GM19372 (cell line): ENCODE measurements around the gene AIF1L.
"Not testable (repeated sequence)": the region's sequence is repeated elsewhere in the genome, so short reads cannot be mapped to it uniquely, and the experiment has no call there.

Experiments
- ATAC-seq: cut with Tn5 transposase; IDR thresholded peaks from one replicate; pipeline ENCODE4 v1.9.1; 2021; ENCODE audit warnings: mild to moderate bottlenecking, low read depth, moderate library complexity; ENCODE audit not compliant: unreplicated experiment

Gene AIF1L

GRCh38 chr9:131117121-131117761 lies 20.9 kb downstream of the AIF1L start:
- ATAC-seq = no peak

- ATAC-seq = no peak
Measured at GRCh38 chr9:131117762-131118145, 21.4 kb downstream of the AIF1L start.

DNA sequence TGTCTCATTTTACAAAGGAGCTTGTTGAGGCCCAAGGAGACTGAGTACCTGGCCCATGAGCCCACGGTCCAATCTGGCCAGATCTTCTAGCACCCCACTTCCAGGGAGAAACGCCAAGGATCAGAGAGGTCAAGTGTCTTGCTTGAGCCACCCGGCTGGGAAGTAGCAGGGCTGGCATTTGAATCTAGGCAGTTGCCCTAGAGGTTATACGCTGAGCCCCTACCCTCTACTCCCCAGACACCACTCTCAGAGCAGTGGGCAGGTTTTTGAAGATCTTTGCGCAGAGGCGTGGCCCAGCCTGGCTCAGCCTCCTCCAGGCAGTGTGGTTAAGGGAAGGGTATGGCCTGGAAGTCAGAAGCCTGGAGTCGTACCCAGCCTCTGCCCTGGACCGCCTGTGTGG lies 23.3 kb downstream of the AIF1L start:
- ATAC-seq = no peak

GRCh38 chr9:131120620-131121228 lies 24.4 kb downstream of the AIF1L start:
- no peak for ATAC-seq

DNA sequence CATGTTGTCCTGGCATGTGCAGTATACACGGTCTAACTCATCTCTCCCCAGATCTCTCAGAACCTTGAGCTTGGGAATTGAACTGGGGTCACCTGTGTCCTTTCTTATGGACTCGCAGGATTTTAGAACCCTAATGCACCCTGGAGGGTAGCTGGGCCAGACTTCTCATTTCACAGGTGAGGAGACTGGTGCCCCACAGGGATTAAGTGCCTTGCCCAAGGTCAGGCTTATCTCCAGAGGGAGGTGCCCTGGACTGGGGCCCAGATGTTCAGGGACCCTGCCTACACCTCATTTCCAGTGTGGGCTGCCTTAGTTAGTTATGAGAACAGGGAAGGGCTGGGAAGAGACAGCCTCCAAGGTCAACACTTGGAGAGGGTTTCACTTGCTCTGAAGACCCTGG lies 25.0 kb downstream of the AIF1L start:
- no peak for ATAC-seq

DNA sequence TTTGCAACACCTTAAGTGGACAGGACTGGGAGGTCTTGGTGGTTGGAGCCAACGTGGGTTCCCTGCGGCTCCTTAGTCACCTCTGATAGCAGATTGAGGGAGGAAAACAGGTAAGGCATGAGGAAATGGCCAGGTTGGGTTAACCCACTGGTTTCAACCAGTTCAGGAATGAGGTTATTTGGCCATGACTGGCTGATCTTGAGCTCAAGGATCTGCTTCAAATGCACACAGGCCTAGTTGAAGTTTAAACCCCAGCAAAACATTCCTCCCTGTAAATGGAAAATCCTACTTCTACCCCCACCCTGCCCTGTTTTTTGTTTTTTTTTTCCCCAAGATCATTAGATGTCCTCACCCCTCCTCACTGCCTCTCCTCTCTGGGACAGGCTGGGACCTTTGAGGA lies 25.8 kb downstream of the AIF1L start:
- ATAC-seq = no peak

GRCh38 chr9:131125038-131125287 lies 28.6 kb downstream of the AIF1L start:
- no peak for ATAC-seq

DNA sequence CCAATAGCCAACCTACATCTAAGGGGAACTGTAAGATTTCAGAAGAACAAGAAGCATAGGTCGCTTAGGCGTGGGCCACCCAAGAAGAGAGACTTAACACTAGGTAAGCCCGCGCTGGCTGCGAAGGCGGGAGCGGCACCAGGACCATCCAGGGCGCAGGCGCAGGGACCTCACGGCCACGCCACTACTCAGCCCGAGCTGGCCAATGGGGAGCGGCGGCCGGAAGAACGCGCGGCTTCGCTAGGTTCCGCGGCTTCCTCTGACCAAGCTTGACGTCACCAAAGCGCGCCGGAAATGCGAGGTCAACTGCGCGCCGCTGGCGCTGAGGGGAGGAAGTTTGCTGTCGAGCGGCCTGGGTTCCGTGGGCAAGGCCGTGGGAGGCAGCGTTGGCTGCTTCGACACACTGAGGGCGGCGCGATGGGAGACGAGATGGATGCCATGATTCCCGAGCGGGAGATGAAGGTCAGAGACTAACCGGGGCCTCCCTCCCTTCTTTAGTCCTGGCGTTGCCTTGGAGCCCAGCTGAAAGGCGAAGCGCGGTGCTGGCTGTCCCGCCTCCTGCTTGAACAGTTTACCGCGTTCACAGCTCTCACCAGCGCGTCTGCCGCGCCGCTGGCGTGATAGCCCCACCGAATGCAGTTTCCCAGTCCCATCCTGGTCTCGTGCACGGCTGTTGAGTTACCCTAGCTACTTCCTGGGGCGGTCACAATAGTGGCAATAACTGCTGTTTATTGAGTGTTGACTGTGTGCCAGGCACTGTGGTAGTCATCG lies 29.1 kb downstream of the AIF1L start, which contains the start of gene NUP214:
NUP214 (plus strand) TSS at position 299 of the 771 bp plus-strand sequence; CDS start at position 418, 119 bp downstream.
- ATAC-seq = peak; percentile 99

DNA sequence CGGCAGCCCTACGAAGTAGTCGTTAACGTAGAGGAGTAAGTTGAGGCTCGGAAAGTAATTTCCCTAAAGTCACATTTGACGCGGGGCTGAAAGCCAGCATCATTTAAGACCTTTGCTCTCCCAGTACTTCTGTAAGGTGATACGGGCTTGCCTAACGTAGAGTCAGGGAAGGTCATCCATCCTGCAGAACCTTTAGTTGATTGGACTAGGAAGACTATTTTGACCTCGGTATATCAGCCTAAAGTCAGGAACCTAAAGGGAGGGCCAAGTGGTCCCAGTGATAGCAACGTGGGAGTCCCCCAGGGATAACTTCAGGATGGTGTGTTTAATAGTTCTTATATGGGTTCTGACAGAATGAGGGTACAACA lies 29.7 kb downstream of the AIF1L start:
- ATAC-seq = no peak

DNA sequence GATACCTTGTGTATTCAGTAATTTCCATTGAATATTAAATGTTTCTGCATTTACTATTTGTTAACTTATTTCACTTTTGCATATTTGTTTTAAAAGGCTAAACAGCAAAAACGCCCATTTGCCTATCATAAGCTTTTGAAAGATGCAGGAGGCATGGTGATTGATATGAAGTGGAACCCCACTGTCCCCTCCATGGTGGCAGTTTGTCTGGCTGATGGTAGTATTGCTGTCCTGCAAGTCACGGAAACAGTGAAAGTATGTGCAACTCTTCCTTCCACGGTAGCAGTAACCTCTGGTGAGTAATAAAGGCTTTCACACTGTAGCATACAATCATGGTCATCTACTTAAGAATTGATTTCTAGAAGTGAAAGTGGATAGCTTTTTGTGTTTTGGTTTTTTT lies 32.9 kb downstream of the AIF1L start:
- no peak for ATAC-seq

- no peak for ATAC-seq
Measured at GRCh38 chr9:131138676-131139075, 42.3 kb downstream of the AIF1L start.

DNA sequence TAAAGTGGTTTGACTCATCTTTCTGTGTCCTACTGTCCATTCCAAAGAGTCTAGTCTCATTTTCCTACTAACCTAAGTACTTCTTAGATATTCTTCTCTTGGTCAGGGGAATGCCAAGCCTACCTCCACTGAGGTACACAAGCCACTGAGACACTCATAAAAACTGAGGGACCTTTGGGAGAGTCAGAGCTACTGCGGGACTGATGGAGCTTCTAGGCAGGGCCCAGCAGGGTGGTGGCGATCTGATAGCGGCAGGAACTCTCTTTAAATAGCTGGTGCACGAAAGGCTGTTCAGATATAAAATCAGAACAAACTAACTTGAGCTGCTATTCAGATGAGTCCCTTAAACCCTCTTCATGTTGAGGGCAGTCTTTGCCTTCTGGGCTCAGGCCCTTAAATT lies 43.8 kb downstream of the AIF1L start:
- ATAC-seq = no peak

DNA sequence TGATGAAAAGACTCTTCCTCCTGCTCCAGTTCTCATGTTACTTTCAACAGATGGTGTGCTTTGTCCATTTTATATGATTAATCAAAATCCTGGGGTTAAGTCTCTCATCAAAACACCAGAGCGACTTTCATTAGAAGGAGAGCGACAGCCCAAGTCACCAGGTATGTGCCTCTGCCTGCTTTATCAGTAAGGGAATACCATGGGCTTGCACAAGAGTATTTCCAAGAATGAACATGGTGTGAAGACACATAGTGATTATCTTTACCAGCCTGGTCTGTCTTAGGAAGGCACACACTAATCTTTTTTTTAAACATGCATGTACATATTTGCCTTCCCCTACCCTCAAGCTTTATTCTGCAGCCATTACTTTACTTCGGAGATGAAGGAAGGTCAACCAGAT lies 44.2 kb downstream of the AIF1L start:
- ATAC-seq = no peak

DNA sequence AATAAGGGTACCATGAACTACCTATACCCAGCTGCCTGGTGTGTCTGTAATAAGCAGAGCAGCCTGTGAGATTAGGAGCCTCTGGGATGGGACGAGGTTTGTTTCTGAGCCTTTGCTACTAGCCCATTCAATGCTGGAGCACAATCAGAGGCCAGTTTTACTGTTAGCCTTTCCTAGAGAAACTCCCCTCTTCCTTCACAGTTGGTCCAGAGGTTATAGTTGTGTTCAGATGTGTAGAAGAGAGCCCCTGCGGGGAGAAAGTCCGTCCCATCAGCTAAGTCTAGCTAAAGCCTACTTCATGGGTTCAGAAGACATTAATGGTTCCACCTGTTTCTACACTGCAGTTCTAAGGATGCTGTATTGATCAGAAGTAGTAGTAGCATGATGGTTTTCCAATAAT lies 45.8 kb downstream of the AIF1L start:
- no peak for ATAC-seq

DNA sequence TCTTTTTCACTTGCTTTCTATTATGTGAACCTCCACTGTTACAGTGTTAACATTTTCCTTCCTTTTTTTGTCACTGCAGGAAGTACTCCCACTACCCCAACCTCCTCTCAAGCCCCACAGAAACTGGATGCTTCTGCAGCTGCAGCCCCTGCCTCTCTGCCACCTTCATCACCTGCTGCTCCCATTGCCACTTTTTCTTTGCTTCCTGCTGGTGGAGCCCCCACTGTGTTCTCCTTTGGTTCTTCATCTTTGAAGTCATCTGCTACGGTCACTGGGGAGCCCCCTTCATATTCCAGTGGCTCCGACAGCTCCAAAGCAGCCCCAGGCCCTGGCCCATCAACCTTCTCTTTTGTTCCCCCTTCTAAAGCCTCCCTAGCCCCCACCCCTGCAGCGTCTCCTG lies 47.9 kb downstream of the AIF1L start:
- ATAC-seq = no peak

DNA sequence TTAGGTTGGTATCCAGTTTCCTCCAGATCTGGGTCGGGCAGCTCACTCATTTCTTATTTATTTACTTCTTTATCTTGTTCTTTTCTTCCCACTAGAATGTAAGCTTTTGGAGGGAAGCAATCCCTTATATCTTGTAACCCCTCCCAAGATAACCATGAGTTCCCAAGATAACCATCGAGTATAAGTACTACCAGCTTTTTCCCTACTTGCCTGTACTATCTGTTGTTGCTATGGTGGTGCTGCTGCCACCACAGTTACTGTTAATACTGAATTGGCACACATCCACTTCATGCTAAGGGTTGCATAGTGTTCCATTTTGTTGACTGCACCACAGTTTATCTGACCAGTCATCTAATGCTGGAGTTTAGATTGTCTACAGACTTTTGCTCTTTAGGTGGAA lies 48.9 kb downstream of the AIF1L start:
- ATAC-seq = no peak

- ATAC-seq = no peak
Measured at GRCh38 chr9:131146186-131146585, 49.9 kb downstream of the AIF1L start.

- ATAC-seq = no peak
Measured at GRCh38 chr9:131148276-131148675, 51.9 kb downstream of the AIF1L start.

GRCh38 chr9:131148966-131149687 lies 52.8 kb downstream of the AIF1L start:
- ATAC-seq = no peak

DNA sequence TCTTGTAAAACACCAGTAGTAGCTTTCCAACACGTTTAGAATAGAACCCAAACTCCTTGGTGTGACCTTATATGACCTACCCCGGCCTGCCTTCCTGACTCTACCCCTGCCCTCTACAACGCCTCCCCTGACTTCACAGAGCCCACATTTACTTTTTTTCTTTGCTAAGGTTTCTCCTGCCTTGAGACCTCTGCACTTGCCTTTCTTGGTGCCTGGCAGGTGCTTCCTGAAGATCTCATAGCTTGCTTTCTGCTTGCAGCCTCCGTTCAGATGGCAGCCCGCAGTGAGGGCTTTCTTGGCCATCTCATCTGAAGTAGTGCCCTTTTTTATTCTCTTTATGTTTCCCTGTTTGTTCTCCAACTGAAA lies 53.3 kb downstream of the AIF1L start:
- ATAC-seq = no peak

DNA sequence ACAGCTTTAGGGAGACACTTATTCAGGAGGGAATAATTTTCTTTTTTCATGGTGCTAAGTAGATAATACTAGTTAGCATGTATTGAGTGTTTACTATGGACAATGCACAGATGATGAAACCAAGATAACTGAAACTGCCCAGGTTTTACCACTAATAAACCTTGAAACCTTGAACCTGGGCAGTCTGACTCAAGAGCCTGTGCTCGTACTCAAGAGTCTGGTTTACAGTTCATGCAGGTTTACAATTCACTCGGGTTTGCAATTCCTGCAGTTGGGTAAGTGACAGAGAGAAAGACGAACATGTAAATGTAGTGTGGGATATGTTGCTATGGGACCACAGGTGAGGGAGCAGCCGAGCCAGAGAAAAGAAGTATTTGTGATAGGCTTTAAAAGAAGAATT lies 57.3 kb downstream of the AIF1L start:
- no peak for ATAC-seq

DNA sequence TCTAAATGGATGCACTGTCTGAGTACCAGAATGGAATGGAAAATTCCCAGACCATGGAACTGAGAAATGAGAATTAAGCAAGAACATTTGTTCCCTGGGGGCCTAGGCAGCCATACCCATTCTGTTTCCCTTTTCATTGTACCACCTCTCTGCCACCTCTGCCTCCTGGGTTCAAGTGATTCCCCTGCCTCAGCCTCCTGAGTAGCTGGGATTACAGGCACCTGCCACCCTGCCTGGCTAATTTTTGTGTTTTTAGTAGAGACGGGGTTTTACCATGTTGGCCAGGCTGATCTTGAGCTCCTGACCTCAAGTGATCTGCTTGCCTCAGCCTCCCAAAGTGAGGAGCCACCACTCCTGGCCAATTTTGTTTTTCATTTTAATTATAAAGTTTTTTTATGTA lies 62.3 kb downstream of the AIF1L start:
- not testable (repeated sequence) for ATAC-seq
